ENCODE measurements around the gene RTP2.

DNA sequence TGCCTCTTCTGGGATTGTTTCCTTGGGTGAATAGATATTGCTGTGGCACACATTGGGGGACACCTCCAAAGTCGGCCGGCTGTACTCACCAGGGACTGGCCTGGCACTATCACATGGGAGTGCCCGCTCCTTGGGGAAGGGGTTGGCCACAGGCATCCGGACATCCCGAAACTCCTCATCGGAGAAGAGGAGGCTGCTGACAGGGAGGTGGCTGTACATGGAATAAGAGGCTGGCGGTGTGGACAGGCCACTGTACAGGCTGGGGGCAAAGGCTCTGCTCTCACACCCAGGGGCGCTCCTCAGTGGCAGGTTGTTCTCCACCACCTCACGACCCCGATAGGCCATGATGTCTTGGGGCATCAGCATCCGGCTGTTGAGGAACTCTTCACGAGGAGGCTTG is 27.2 kb upstream of the RTP2 start:
- TF ChIP-seq, protein P1, sequence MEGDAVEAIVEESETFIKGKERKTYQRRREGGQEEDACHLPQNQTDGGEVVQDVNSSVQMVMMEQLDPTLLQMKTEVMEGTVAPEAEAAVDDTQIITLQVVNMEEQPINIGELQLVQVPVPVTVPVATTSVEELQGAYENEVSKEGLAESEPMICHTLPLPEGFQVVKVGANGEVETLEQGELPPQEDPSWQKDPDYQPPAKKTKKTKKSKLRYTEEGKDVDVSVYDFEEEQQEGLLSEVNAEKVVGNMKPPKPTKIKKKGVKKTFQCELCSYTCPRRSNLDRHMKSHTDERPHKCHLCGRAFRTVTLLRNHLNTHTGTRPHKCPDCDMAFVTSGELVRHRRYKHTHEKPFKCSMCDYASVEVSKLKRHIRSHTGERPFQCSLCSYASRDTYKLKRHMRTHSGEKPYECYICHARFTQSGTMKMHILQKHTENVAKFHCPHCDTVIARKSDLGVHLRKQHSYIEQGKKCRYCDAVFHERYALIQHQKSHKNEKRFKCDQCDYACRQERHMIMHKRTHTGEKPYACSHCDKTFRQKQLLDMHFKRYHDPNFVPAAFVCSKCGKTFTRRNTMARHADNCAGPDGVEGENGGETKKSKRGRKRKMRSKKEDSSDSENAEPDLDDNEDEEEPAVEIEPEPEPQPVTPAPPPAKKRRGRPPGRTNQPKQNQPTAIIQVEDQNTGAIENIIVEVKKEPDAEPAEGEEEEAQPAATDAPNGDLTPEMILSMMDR (IDR thresholded peaks at IDR 0.05) = no peak
- TF ChIP-seq POLR2A (IDR thresholded peaks at IDR 0.05) = no peak

Measured in gastroesophageal sphincter (tissue), 3 donors.